Loucy (cell line): ENCODE data around the gene TTLL1.

ENCODE experiments used
- CTCF ChIP-seq: fragments of 200-600 bp; sonication (generic); conservative IDR thresholded peaks from 2 replicates; pipeline ENCODE4 v1.5.1; 2014; ENCODE audit warnings: mild to moderate bottlenecking, antibody characterized with exemption, low read length
- EZH2phosphoT487 ChIP-seq: fragments of 200-600 bp; IDR thresholded peaks from 2 replicates; pipeline ENCODE4 v1.6.1; 2018; ENCODE audit warnings: antibody characterized with exemption, mild to moderate bottlenecking, moderate library complexity, borderline replicate concordance

DNA sequence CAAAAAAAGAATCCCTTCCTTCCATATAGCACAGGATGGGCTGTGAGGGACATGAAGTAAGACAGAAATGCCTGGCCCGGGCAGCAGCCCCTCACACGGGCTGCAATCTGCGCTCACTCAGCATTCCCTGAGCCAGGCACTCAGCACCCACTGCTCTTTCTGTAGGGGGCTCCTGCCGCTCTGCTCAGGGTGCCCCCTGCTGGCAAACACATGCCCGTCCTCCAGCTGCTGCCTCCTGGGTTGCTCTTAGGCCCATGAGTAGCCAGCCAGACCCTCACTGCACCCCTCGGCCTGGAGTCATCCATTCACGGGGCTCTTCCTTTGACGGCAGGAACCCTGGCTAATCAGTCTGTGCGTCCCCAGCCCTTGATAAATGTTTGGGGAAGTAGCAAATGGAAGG, 47.1 kb upstream of the TTLL1 start:
- TF ChIP-seq CTCF (peak; percentile 81), EZH2phosphoT487 (no peak)
